GM12873 (cell line): Measurements from ENCODE around the gene SMARCA1.

ENCODE experiments used
- CTCF ChIP-seq: IDR thresholded peaks from 2 replicates; pipeline ENCODE4 v1.5.1; 2012; ENCODE audit warnings: low read depth, mild to moderate bottlenecking, moderate library complexity, low read length, control low read depth; ENCODE audit not compliant: insufficient read depth; ENCODE audit errors: missing control alignments

The SMARCA1 gene

GRCh38 chrX:129525162-129525561 lies 1.9 kb upstream of the SMARCA1 start:
- TF ChIP-seq CTCF: no peak

GRCh38 chrX:129524250-129524850 lies 1.1 kb upstream of the SMARCA1 start:
- no peak for TF ChIP-seq CTCF

GRCh38 chrX:129522184-129523078 lies 859 bp downstream of the SMARCA1 start:
- no peak for TF ChIP-seq CTCF

GRCh38 chrX:129520151-129520550 lies 3.1 kb downstream of the SMARCA1 start:
- TF ChIP-seq CTCF: no peak

GRCh38 chrX:129516402-129516801 lies 6.9 kb downstream of the SMARCA1 start:
- TF ChIP-seq CTCF: no peak

- TF ChIP-seq CTCF: no peak
Measured at GRCh38 chrX:129512409-129512808, 10.9 kb downstream of the SMARCA1 start.

GRCh38 chrX:129511689-129512088 lies 11.6 kb downstream of the SMARCA1 start:
- no peak for TF ChIP-seq CTCF
